ENCODE measurements around the gene CDH16.

The CDH16 gene

GRCh38 chr16:66939366-66939765 lies 20.7 kb upstream of the CDH16 start:
- Histone ChIP-seq H3K36me3 (ENCODE audit: insufficient read depth, low read length) (peaks cover 14% of the 10 kb centered on the region; the same call in 1 of the 2 replicates), H3K9ac (ENCODE audit: low read depth, low read length, poor library complexity, severe bottlenecking) (no peak overlapping the region), H3K4me1 (ENCODE audit: insufficient read depth, low read length, poor library complexity, severe bottlenecking) (peaks cover 20% of the 10 kb centered on the region), H3K79me2 (ENCODE audit: insufficient read depth, low read length) (peaks cover 26% of the 10 kb centered on the region), H3K9me2 (replicated peaks; ENCODE audit: low read depth, low read length) (no peaks in the 10 kb centered on the region), H4K20me1 (ENCODE audit: insufficient read depth, low read length, poor library complexity, severe bottlenecking) (no peaks in the 10 kb centered on the region), H3F3A (ENCODE audit: low read depth) (no peaks in the 10 kb centered on the region), H3K4me2 (ENCODE audit: low read depth, low read length, poor library complexity, severe bottlenecking) (no peak overlapping the region), H3K9me3 (ENCODE audit: insufficient read depth, low read depth, low read length) (no peaks in the 10 kb centered on the region), H3K4me3 (ENCODE audit: low read length, poor library complexity, severe bottlenecking) (no peak overlapping the region), H2AFZ (ENCODE audit: low read length) (no peak overlapping the region), H3K27me3 (ENCODE audit: insufficient read depth, low read length, poor library complexity, severe bottlenecking) (no peaks in the 10 kb centered on the region)
- TF ChIP-seq EZH2phosphoT487 (IDR thresholded peaks at IDR 0.05; ENCODE audit: borderline replicate concordance) = no peak
- TF ChIP-seq, protein P1, sequence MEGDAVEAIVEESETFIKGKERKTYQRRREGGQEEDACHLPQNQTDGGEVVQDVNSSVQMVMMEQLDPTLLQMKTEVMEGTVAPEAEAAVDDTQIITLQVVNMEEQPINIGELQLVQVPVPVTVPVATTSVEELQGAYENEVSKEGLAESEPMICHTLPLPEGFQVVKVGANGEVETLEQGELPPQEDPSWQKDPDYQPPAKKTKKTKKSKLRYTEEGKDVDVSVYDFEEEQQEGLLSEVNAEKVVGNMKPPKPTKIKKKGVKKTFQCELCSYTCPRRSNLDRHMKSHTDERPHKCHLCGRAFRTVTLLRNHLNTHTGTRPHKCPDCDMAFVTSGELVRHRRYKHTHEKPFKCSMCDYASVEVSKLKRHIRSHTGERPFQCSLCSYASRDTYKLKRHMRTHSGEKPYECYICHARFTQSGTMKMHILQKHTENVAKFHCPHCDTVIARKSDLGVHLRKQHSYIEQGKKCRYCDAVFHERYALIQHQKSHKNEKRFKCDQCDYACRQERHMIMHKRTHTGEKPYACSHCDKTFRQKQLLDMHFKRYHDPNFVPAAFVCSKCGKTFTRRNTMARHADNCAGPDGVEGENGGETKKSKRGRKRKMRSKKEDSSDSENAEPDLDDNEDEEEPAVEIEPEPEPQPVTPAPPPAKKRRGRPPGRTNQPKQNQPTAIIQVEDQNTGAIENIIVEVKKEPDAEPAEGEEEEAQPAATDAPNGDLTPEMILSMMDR (conservative IDR thresholded peaks at IDR 0.05; ENCODE audit: low read length) = no peak

DNA sequence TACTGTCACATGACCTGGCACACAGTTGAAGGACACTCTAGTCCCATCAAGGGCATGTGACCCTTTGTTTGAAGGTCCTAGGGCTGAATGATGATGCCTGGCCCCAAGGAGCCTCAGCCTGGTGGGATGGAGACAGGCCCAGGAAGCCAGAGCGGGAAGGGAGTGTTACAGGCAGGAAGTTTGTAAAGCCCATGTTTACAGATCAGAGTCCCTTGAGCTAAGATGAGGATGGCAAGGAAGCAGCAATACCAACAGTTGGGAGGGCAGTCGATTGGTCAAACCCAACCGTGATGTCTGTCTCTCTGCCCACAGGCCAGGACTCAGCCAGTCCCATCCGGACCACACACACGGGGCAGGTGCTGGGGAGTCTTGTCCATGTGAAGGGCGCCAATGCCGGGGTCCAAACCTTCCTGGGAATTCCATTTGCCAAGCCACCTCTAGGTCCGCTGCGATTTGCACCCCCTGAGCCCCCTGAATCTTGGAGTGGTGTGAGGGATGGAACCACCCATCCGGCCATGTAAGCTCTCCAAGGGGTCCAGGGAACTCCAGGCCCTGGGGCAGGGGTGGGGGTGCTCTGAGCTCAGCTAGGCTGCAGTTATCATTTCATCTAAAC lies 19.1 kb upstream of the CDH16 start:
- no peaks in the 10 kb centered on the region for H3K9me3 ChIP-seq (ENCODE audit: insufficient read depth, low read depth, low read length)
- peak overlapping the region; percentile 99 for H3K4me2 ChIP-seq (ENCODE audit: low read depth, low read length, poor library complexity, severe bottlenecking)
- no peak overlapping the region for H2AFZ ChIP-seq (ENCODE audit: low read length)
- peak overlapping the region; percentile 97 for H3K9ac ChIP-seq (ENCODE audit: low read depth, low read length, poor library complexity, severe bottlenecking)
- H3K79me2 ChIP-seq (ENCODE audit: insufficient read depth, low read length) = peaks cover 40% of the 10 kb centered on the region
- H3K4me1 ChIP-seq (ENCODE audit: insufficient read depth, low read length, poor library complexity, severe bottlenecking) = peaks cover 28% of the 10 kb centered on the region
- H3K9me2 ChIP-seq (replicated peaks; ENCODE audit: low read depth, low read length) = no peaks in the 10 kb centered on the region
- H3K36me3 ChIP-seq (ENCODE audit: insufficient read depth, low read length) = peaks cover 14% of the 10 kb centered on the region; the same call in 1 of the 2 replicates
- H3K27me3 ChIP-seq (ENCODE audit: insufficient read depth, low read length, poor library complexity, severe bottlenecking) = no peaks in the 10 kb centered on the region
- H3K4me3 ChIP-seq (ENCODE audit: low read length, poor library complexity, severe bottlenecking) = no peak overlapping the region
- H4K20me1 ChIP-seq (ENCODE audit: insufficient read depth, low read length, poor library complexity, severe bottlenecking) = peaks cover 9% of the 10 kb centered on the region
- no peak for TF ChIP-seq EZH2phosphoT487 (IDR thresholded peaks at IDR 0.05; ENCODE audit: borderline replicate concordance)
- TF ChIP-seq, protein P1 (conservative IDR thresholded peaks at IDR 0.05; ENCODE audit: low read length) = no peak
- H3F3A ChIP-seq (ENCODE audit: low read depth) = no peaks in the 10 kb centered on the region

GRCh38 chr16:66936889-66937554 lies 18.3 kb upstream of the CDH16 start:
- peak overlapping the region; percentile 97 for H3K9ac ChIP-seq (ENCODE audit: low read depth, low read length, poor library complexity, severe bottlenecking)
- peak overlapping the region; percentile 99 for H3K4me2 ChIP-seq (ENCODE audit: low read depth, low read length, poor library complexity, severe bottlenecking)
- no peaks in the 10 kb centered on the region for H3K9me2 ChIP-seq (replicated peaks; ENCODE audit: low read depth, low read length)
- no peaks in the 10 kb centered on the region for H3K9me3 ChIP-seq (ENCODE audit: insufficient read depth, low read depth, low read length)
- H3K27me3 ChIP-seq (ENCODE audit: insufficient read depth, low read length, poor library complexity, severe bottlenecking) = no peaks in the 10 kb centered on the region
- H4K20me1 ChIP-seq (ENCODE audit: insufficient read depth, low read length, poor library complexity, severe bottlenecking) = peaks cover 14% of the 10 kb centered on the region
- peaks cover 47% of the 10 kb centered on the region for H3K79me2 ChIP-seq (ENCODE audit: insufficient read depth, low read length)
- H3K36me3 ChIP-seq (ENCODE audit: insufficient read depth, low read length) = peaks cover 10% of the 10 kb centered on the region; the same call in 1 of the 2 replicates
- H3K4me1 ChIP-seq (ENCODE audit: insufficient read depth, low read length, poor library complexity, severe bottlenecking) = peaks cover 34% of the 10 kb centered on the region
- peak overlapping the region; percentile 94 for H3K4me3 ChIP-seq (ENCODE audit: low read length, poor library complexity, severe bottlenecking)
- TF ChIP-seq, protein P1 (conservative IDR thresholded peaks at IDR 0.05; ENCODE audit: low read length) = peak; percentile 12; the same call in 1 of the 2 replicates
- no peak for TF ChIP-seq EZH2phosphoT487 (IDR thresholded peaks at IDR 0.05; ENCODE audit: borderline replicate concordance)
- no peaks in the 10 kb centered on the region for H3F3A ChIP-seq (ENCODE audit: low read depth)
- no peak overlapping the region for H2AFZ ChIP-seq (ENCODE audit: low read length)

Measured in Loucy (cell line).